GM12878 (cell line): ENCODE data around the gene PRMT1. TPM values are rescaled to one million over a fixed set of nuclear protein-coding genes. Genes with fewer than 3 reads are reported as not detected.

Experiments used
- ATAC-seq: fragments of 200-7000 bp; cut with Tn5 transposase; 3 replicates; pipeline ENCODE4 v1.9.1; 2020; ENCODE audit warnings: mild to moderate bottlenecking, moderate library complexity
- BruUV-seq: library from RNA; stranded (reverse); fragments of 400-500 nt; replicated peaks from 2 replicates; lab custom pipeline; 2021; lab: Mats Ljungman, UMichigan
- CTCF ChIA-PET: fragments of 300-600 bp; sonication (Branson Sonifier 250); formaldehyde crosslinking; extraction: SDS; loops from one replicate; lab custom pipeline; 2021; ENCODE audit warnings: inconsistent platforms; lab: Yijun Ruan, JAX
- POLR2A ChIA-PET: fragments of 350-600 bp; formaldehyde crosslinking; extraction: SDS; loops from one replicate; lab custom pipeline; 2021; ENCODE audit warnings: inconsistent platforms; lab: Charles Lee
- RAD21 ChIA-PET: fragments of 300-600 bp; sonication (Branson Sonifier 250); formaldehyde crosslinking; loops from one replicate; lab custom pipeline; 2023; ENCODE audit warnings: antibody characterized with exemption; ENCODE audit not compliant: unreplicated experiment; lab: Charles Lee
- SMC1A ChIA-PET: fragments of 300-600 bp; sonication (Branson Sonifier 250); formaldehyde crosslinking; loops from one replicate; lab custom pipeline; 2023; ENCODE audit not compliant: unreplicated experiment, uncharacterized antibody; lab: Charles Lee
- DNase-seq: peaks from one replicate; pipeline ENCODE4 v3.0.0-alpha.2; 2011; ENCODE audit warnings: low read depth, low spot score
- FAIRE-seq: peaks from 3 replicates; lab custom pipeline; 2011; peaks lifted over from hg19 to GRCh38; lab: Jason Lieb, UNC
- H2AFZ ChIP-seq: 2 replicates; pipeline ENCODE4 v1.6.0; 2011; ENCODE audit warnings: low read depth, low read length, control low read depth; ENCODE audit not compliant: control insufficient read depth
- H3K27ac ChIP-seq: 2 replicates; pipeline ENCODE4 v1.5.1; 2011; ENCODE audit warnings: control low read depth; ENCODE audit not compliant: control insufficient read depth, insufficient read depth
- H3K27me3 ChIP-seq, 2 experiments: replicated peaks in 1 of 2; 2 replicates each; pipeline versions ENCODE4 v1.6.0 to v1.6.1; 2011; ENCODE audit warnings: low read length in 1 of 2; ENCODE audit not compliant: control insufficient read depth in 2 of 2, insufficient read depth in 2 of 2
- H3K36me3 ChIP-seq, 2 experiments: 2 replicates each; pipeline ENCODE4 v1.5.1; 2011; ENCODE audit warnings: low read length in 1 of 2; ENCODE audit not compliant: control insufficient read depth in 2 of 2, insufficient read depth in 2 of 2
- H3K4me1 ChIP-seq: 2 replicates; pipeline ENCODE4 v1.6.1; 2011; ENCODE audit warnings: mild to moderate bottlenecking, low read length, moderate library complexity, mixed read lengths; ENCODE audit not compliant: control insufficient read depth, insufficient read depth
- H3K4me2 ChIP-seq: 2 replicates; pipeline ENCODE4 v1.6.0; 2011; ENCODE audit warnings: control low read depth; ENCODE audit not compliant: control insufficient read depth, insufficient read depth
- H3K4me3 ChIP-seq: fragments of 200-600 bp; sonication (generic); 2 replicates; pipeline ENCODE4 v1.5.1; 2016
- H3K79me2 ChIP-seq: 2 replicates; pipeline ENCODE4 v1.6.0; 2011; ENCODE audit warnings: low read length; ENCODE audit not compliant: control insufficient read depth, insufficient read depth
- H3K9ac ChIP-seq: 2 replicates; pipeline ENCODE4 v1.8.0; 2011; ENCODE audit warnings: low read length, control low read depth, mixed read lengths; ENCODE audit not compliant: control insufficient read depth, insufficient read depth
- H3K9me3 ChIP-seq: replicated peaks from 3 replicates; pipeline ENCODE4 v1.5.1; 2011; ENCODE audit warnings: mild to moderate bottlenecking, low read length; ENCODE audit not compliant: control insufficient read depth, insufficient read depth
- H4K20me1 ChIP-seq: 2 replicates; pipeline ENCODE4 v1.6.0; 2011; ENCODE audit not compliant: control insufficient read depth, insufficient read depth
- NFIC ChIP-seq: IDR thresholded peaks from 2 replicates; pipeline ENCODE4 v1.6.1; 2012; ENCODE audit warnings: low read depth, mild to moderate bottlenecking, inconsistent platforms, low read length, moderate library complexity
- RB1 ChIP-seq: fragments of 450-650 bp; formaldehyde crosslinking; IDR thresholded peaks from 2 replicates; pipeline ENCODE4 v1.6.1; 2017; ENCODE audit warnings: mild to moderate bottlenecking, borderline replicate concordance
- TBL1XR1 ChIP-seq: IDR thresholded peaks from 2 replicates; pipeline ENCODE4 v1.6.1; 2012; ENCODE audit warnings: low read depth, low read length, improper control_type of control experiment
- ZNF384 ChIP-seq: IDR thresholded peaks from 2 replicates; pipeline ENCODE4 v1.6.1; 2012; ENCODE audit warnings: low read depth, mild to moderate bottlenecking, low read length, improper control_type of control experiment, borderline replicate concordance
- WGBS: methylation state at CpG from one replicate; pipeline ENCODE4 v1.1.6; 2016; ENCODE audit warnings: low lambda C conversion rate; ENCODE audit not compliant: insufficient replicate concordance, insufficient coverage; ENCODE audit errors: missing lambda C conversion rate; 5-methylcytosine and 5-hydroxymethylcytosine counted together
- in situ Hi-C: fragments of 300-500 bp; cut with MboI; formaldehyde crosslinking; loops from 9 replicates; pipeline ENCODE4 v1.14.3; 2018; ENCODE audit warnings: mixed read lengths
- intact Hi-C: fragments of 100-400 bp; cut with micrococcal nuclease; formaldehyde crosslinking; loops from one replicate; pipeline ENCODE4 v1.14.2; 2022; ENCODE audit not compliant: unreplicated experiment
- polyA plus RNA-seq, 11 experiments: library from polyadenylated mRNA; depleted of rRNA in 4 of 11; unstranded in 6 of 11; stranded (reverse) in 5 of 11; fragments of >200 nt; fragmentation: Nextera tagmentation in 4 of 11; fragmentation: Illumina TruSeq in 1 of 11; extraction: Ambion mirVana in 4 of 11; extraction: Trizol in 1 of 11; gene quantifications; 1 replicate in 1 of 11; 2 replicates in 10 of 11; pipeline versions ENCODE4 v1.2.1 to v1.2.3, GENCODE V29; 2011 to 2016; ENCODE audit warnings: inconsistent platforms in 2 of 11, missing spikeins in 2 of 11, low read depth in 1 of 11
- total RNA-seq, 4 experiments: library from RNA; depleted of rRNA in 3 of 4; stranded (reverse); fragments of >200 nt in 3 of 4; fragmentation: Illumina TruSeq in 1 of 4; extraction: Trizol in 1 of 4; gene quantifications; 2 replicates each; pipeline versions ENCODE4 v1.2.1 to v1.2.3, GENCODE V29; 2013 to 2021
- TF ChIP-seq, protein P1 (sequence below): fragments of 450-650 bp; IDR thresholded peaks from 2 replicates; pipeline ENCODE4 v1.6.1; 2018; ENCODE audit warnings: borderline replicate concordance, mild to moderate bottlenecking; ENCODE audit not compliant: partially characterized antibody
- TF ChIP-seq, protein P2 (sequence below): fragments of 450-650 bp; formaldehyde crosslinking; IDR thresholded peaks from 2 replicates; pipeline ENCODE4 v1.4.0; 2022; ENCODE audit warnings: mild to moderate bottlenecking, moderate library complexity
- TF ChIP-seq, protein P3 (sequence below): fragments of 450-650 bp; conservative IDR thresholded peaks from 2 replicates; pipeline ENCODE4 v1.6.1; 2017; ENCODE audit warnings: mild to moderate bottlenecking, moderate library complexity

PRMT1 gene
- total and polyA plus RNA-seq, 10 of the 15 experiments (the other 5 are each of a cell fraction or from before 2014, with no cell fraction given), result 19.9 to 667 (median 444) TPM

DNA sequence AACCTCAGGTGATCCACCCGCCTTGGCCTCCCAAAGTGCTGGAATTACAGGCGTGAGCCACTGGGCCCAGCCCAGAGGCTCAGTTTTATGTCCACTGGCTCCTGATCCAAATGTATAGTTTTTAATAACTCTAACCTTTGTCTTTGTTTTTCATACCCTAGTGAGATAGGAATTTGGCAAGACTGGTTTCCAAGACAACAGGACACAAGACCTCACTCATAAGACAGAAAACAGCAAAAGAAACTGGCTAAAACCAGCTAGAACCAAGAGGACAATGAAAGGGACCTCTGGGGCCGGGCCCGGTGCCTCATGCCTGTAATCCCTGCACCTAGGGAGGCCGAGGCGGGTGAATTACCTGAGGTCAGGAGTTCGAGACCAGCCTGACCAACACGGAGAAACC is 41.4 kb downstream of the PRMT1 start:
- Histone ChIP-seq H3K9ac (no peak overlapping the region), H3K36me3 (no peaks in the 10 kb centered on the region), H3K27me3 (no peaks in the 10 kb centered on the region), H3K4me3 (no peak overlapping the region), H3K27ac (no peak overlapping the region), H3K9me3 (no peaks in the 10 kb centered on the region; the same call in 2 of the 3 replicates), H3K4me1 (no peaks in the 10 kb centered on the region), H3K79me2 (no peaks in the 10 kb centered on the region), H4K20me1 (no peaks in the 10 kb centered on the region), H2AFZ (no peak overlapping the region), H3K4me2 (no peak overlapping the region)
- RAD21 ChIA-PET, result interaction anchor here (0.7 to 1.8 kb wide), 3 partner anchors 48 to 95 kb away, joined by 3 to 4 read pairs (median 3); partner anchors contain the start of gene AP2A1
- intact Hi-C loops (no loop called here), in situ Hi-C loops (no loop called here)
- DNase-seq, result no peak
- POLR2A ChIA-PET, result interaction anchor here (0.7 to 1.1 kb wide), 2 partner anchors 41 to 132 kb away, joined by 3 read pairs; partner anchors contain the start of gene PTOV1
- SMC1A ChIA-PET, result no interaction called here
- BruUV-seq, result no TSS peak
- FAIRE-seq, result no peak
- CTCF ChIA-PET, result interaction anchor here (1.0 to 1.5 kb wide), 6 partner anchors 14 to 211 kb away, joined by 3 to 7 read pairs (median 4); partner anchors contain the start of gene NUP62
- WGBS, result 72% methylated on average over 8 of the region's 8 CpGs
- TF ChIP-seq NFIC (no peak), ZNF384 (no peak), TBL1XR1 (no peak), RB1 (no peak)
- TF ChIP-seq, protein P1, sequence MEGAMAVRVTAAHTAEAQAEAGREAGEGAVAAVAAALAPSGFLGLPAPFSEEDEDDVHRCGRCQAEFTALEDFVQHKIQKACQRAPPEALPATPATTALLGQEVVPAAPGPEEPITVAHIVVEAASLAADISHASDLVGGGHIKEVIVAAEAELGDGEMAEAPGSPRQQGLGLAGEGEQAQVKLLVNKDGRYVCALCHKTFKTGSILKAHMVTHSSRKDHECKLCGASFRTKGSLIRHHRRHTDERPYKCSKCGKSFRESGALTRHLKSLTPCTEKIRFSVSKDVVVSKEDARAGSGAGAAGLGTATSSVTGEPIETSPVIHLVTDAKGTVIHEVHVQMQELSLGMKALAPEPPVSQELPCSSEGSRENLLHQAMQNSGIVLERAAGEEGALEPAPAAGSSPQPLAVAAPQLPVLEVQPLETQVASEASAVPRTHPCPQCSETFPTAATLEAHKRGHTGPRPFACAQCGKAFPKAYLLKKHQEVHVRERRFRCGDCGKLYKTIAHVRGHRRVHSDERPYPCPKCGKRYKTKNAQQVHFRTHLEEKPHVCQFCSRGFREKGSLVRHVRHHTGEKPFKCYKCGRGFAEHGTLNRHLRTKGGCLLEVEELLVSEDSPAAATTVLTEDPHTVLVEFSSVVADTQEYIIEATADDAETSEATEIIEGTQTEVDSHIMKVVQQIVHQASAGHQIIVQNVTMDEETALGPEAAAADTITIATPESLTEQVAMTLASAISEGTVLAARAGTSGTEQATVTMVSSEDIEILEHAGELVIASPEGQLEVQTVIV, result no peak
- TF ChIP-seq, protein P2, sequence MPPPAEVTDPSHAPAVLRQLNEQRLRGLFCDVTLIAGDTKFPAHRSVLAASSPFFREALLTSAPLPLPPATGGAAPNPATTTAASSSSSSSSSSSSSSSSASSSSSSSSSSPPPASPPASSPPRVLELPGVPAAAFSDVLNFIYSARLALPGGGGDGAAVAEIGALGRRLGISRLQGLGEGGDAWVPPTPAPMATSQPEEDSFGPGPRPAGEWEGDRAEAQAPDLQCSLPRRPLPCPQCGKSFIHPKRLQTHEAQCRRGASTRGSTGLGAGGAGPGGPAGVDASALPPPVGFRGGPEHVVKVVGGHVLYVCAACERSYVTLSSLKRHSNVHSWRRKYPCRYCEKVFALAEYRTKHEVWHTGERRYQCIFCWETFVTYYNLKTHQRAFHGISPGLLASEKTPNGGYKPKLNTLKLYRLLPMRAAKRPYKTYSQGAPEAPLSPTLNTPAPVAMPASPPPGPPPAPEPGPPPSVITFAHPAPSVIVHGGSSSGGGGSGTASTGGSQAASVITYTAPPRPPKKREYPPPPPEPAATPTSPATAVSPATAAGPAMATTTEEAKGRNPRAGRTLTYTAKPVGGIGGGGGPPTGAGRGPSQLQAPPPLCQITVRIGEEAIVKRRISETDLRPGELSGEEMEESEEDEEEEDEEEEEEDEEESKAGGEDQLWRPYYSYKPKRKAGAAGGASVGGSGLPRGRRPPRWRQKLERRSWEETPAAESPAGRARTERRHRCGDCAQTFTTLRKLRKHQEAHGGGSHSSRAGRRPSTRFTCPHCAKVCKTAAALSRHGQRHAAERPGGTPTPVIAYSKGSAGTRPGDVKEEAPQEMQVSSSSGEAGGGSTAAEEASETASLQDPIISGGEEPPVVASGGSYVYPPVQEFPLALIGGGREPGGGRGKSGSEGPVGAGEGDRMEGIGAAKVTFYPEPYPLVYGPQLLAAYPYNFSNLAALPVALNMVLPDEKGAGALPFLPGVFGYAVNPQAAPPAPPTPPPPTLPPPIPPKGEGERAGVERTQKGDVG (CRISPR knock-in tag), result no peak
- TF ChIP-seq, protein P3, sequence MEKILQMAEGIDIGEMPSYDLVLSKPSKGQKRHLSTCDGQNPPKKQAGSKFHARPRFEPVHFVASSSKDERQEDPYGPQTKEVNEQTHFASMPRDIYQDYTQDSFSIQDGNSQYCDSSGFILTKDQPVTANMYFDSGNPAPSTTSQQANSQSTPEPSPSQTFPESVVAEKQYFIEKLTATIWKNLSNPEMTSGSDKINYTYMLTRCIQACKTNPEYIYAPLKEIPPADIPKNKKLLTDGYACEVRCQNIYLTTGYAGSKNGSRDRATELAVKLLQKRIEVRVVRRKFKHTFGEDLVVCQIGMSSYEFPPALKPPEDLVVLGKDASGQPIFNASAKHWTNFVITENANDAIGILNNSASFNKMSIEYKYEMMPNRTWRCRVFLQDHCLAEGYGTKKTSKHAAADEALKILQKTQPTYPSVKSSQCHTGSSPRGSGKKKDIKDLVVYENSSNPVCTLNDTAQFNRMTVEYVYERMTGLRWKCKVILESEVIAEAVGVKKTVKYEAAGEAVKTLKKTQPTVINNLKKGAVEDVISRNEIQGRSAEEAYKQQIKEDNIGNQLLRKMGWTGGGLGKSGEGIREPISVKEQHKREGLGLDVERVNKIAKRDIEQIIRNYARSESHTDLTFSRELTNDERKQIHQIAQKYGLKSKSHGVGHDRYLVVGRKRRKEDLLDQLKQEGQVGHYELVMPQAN, result no peak
- ATAC-seq, result no peak
